Prostate gland (tissue), 2 donors: Measurements from ENCODE around the gene WNT5A.

Source experiments
- CTCF ChIP-seq, 4 experiments: fragments of 200-600 bp in 2 of 4; fragments of 450-650 bp in 2 of 4; sonication (generic) in 2 of 4; IDR thresholded peaks; 1 replicate in 3 of 4; 2 replicates in 1 of 4; pipeline ENCODE4 v1.5.1; 2016 to 2019; ENCODE audit warnings: antibody characterized with exemption in 4 of 4, mild to moderate bottlenecking in 2 of 4, moderate library complexity in 2 of 4
- POLR2A ChIP-seq: fragments of 450-650 bp; IDR thresholded peaks from one replicate; pipeline ENCODE4 v1.6.1; 2016; ENCODE audit warnings: antibody characterized with exemption, mild to moderate bottlenecking
- POLR2AphosphoS5 ChIP-seq: sonication (generic); formaldehyde crosslinking; IDR thresholded peaks from one replicate; pipeline ENCODE4 v1.6.1; 2017; ENCODE audit warnings: antibody characterized with exemption

GRCh38 chr3:55512571-55513343 is 25.7 kb upstream of the WNT5A start:
- TF ChIP-seq CTCF (IDR thresholded peaks at IDR 0.05) (no peak), POLR2A (no peak), POLR2AphosphoS5 (no peak)
